T-helper 2 cell (primary cell): ENCODE data around the gene WNT6.

Experiments
- DNase-seq, 5 experiments: peaks; one replicate each; pipeline versions ENCODE4 v3.0.0 to v3.0.0-alpha.2; 2012 to 2022
- total RNA-seq, 2 donors: gene quantifications; one replicate each; lab custom pipeline; 2026; lab: John Stamatoyannopoulos, UW

WNT6 gene
- 0 to 0.07 reads per million in 2 donors for total RNA-seq

- DNase-seq, result no peak
Measured at GRCh38 chr2:218859556-218859987, at the start of gene WNT6. Gene WNT6, plus strand, starts transcription at chr2:218859805. Its CDS starts 233 bp downstream, at chr2:218860038.

- DNase-seq, result no peak
Measured at GRCh38 chr2:218810256-218810655, 49.3 kb upstream of the WNT6 start.

GRCh38 chr2:218811382-218811781 is 48.2 kb upstream of the WNT6 start:
- no peak for DNase-seq

- no peak for DNase-seq
Measured at GRCh38 chr2:218812096-218812815, 47.3 kb upstream of the WNT6 start.

GRCh38 chr2:218812861-218813260 is 46.7 kb upstream of the WNT6 start:
- DNase-seq, result no peak

- no peak for DNase-seq
Measured at GRCh38 chr2:218813771-218814460, 45.7 kb upstream of the WNT6 start.

GRCh38 chr2:218814540-218815243 is 44.9 kb upstream of the WNT6 start:
- DNase-seq, result no peak

- no peak for DNase-seq
Measured at GRCh38 chr2:218815244-218815637, 44.4 kb upstream of the WNT6 start.

- DNase-seq, result no peak
Measured at GRCh38 chr2:218815649-218816048, 44.0 kb upstream of the WNT6 start.

GRCh38 chr2:218816561-218817011 is 43.0 kb upstream of the WNT6 start:
- DNase-seq, result no peak

GRCh38 chr2:218819093-218819492 is 40.5 kb upstream of the WNT6 start:
- DNase-seq, result no peak

- DNase-seq, result no peak
Measured at GRCh38 chr2:218820746-218821369, 38.7 kb upstream of the WNT6 start.

GRCh38 chr2:218821605-218822211 is 37.9 kb upstream of the WNT6 start:
- no peak for DNase-seq

- no peak for DNase-seq
Measured at GRCh38 chr2:218822622-218823021, 37.0 kb upstream of the WNT6 start.

GRCh38 chr2:218823196-218823855 is 36.3 kb upstream of the WNT6 start:
- DNase-seq, result no peak

- no peak for DNase-seq
Measured at GRCh38 chr2:218824004-218824403, 35.6 kb upstream of the WNT6 start.

- no peak for DNase-seq
Measured at GRCh38 chr2:218826791-218827190, 32.8 kb upstream of the WNT6 start.

GRCh38 chr2:218827701-218828476 is 31.7 kb upstream of the WNT6 start:
- DNase-seq, result no peak

GRCh38 chr2:218828477-218828778 is 31.2 kb upstream of the WNT6 start:
- no peak for DNase-seq

GRCh38 chr2:218829868-218830451 is 29.6 kb upstream of the WNT6 start:
- DNase-seq, result no peak
